Stimulated activated CD4-positive, alpha-beta T cell treated with anti-CD3 and anti-CD28 coated beads, Interleukin-4, amount 100 ng/mL, for 48 hours (primary cell): ENCODE results near the gene FLG2.

ENCODE experiments used
- DNase-seq, 2 donors: peaks; one replicate each; pipeline ENCODE4 v3.0.0-alpha.2; 2020; ENCODE audit warnings: low read depth in 2 of 2

FLG2 gene

GRCh38 chr1:152359906-152360305 is at the start of gene FLG2:
Gene FLG2 (minus strand): TSS chr1:152360006. CDS start chr1:152358884, 1,122 bp downstream.
- no peak for DNase-seq

- DNase-seq = no peak
These were observed 48.9 kb upstream of the FLG2 start for GRCh38 chr1:152408664-152409063.

DNA sequence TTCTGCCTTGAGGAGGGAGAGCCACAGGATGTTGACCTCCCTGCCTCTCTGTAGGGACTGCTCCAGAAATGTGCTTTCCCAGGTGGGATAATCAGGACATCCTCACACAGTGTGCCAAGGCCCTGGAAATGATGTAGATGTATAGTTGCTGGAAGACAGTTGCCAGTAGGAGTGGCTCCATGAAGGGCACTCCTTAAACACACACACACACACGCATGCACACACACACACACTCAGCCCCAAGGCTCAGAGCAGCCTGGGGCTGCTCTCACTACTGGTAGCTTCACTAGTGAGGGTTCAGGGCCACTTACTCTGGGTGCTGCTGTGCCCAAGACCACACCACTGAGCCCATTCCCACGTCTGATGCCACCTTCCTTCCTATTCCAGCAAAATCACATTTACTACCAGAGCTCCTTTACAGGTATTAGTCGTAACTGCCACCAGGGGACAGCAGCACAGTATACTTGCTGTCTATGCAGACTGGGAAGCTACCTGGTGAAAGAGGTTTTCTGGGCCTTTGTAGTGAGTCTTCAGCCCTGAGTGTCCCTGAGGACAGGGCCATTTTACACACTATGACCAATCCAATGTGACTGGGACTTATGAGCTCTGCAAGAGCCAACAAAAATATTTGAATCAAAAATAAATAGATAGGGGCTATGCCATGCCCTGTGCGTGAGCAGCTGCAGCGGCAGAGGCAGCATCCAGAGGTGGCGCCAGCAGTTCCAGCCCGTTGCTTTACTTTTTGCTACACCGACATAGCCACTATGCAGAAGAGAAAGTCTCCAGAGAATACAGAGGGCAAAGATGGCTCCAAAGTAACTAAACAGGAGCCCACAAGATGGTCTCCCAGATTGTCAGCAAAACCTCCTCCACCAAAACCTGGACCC is 39.2 kb upstream of the FLG2 start:
- peak in 1 of 2 donors; percentile 6 for DNase-seq

GRCh38 chr1:152397474-152397873 is 37.7 kb upstream of the FLG2 start:
- DNase-seq = no peak

GRCh38 chr1:152394151-152394550 is 34.3 kb upstream of the FLG2 start:
- DNase-seq = no peak

DNA sequence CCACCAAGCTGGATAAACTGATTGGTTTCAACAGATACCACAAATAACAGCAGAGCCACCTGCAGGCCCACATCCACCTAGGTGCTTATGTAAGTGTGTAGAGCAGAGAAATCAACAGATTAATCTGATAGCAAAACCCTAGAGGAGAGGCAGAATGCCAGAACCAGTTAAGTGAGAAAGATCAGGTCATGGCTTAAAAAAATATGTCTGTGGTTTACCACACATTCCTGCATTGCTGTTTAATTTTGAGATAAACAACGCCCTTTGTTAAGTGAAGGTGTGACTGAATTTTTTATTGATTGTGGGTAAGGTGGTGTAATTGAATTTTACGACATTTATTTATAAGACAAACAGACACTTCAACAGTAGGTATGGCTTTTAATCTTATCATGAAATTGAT is 33.1 kb upstream of the FLG2 start:
- no peak for DNase-seq

DNA sequence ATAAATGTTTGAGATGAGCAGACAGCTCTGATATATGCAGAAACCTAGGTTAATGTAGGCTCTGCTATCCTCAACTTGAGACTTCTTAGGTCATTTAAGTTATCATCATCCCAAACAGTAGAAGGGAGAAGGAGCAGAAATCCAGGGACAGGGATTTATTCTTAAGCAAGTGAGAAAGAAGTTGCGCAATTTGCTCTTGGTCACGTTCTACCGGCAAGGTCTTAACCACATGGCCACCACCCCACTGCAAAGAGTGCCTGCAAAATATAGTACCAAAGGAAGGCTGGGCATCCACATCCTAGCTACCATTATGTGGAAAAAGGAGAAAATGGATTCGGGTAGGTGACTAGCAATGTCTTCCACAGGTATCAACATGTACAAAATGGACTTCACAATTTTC is 29.1 kb upstream of the FLG2 start:
- DNase-seq = no peak

GRCh38 chr1:152386940-152387339 is 27.1 kb upstream of the FLG2 start:
- no peak for DNase-seq

DNA sequence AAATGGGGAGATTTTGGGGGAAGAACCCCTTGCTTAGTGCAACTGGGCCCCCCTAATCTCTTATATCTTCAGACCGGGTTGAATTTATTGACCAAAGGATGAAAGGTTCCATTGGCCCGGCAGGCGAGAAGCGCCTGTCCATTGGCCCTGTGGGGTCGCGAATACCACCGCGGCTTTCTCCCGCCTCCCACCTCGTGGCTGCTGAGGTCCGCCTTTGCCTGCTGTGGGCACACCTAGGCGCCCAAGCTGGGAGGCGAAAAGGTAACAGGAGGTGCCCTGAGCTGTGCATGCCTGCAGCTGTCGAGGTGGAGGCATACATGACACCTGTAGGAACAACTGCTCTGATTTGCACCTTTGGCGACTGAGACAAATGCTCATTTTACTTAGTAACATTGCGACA is 21.1 kb upstream of the FLG2 start:
- DNase-seq = no peak

DNA sequence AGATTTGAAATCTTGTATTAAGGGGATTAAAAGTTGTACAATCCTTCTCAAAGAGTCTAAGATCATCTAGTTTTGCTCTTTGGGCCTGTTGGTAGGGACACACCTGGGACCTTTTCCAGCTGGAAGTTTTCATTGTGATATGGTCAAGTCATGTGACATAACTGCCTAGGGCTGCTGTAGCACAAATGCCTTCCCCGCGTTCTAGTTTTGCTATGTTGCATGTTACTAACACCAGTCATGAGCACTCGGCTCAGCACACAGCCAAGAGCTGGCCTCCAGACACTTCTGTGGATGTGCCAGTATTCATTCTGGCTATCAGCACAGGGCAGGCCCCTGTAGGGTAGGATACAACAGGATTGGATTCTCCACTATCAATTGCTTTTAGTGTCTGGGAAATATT is 14.6 kb upstream of the FLG2 start:
- DNase-seq = no peak

GRCh38 chr1:152372672-152373071 is 12.9 kb upstream of the FLG2 start:
- no peak for DNase-seq

GRCh38 chr1:152367436-152367835 is 7.6 kb upstream of the FLG2 start:
- DNase-seq = no peak

GRCh38 chr1:152356736-152357135 is 3.1 kb downstream of the FLG2 start:
- DNase-seq = no peak

DNA sequence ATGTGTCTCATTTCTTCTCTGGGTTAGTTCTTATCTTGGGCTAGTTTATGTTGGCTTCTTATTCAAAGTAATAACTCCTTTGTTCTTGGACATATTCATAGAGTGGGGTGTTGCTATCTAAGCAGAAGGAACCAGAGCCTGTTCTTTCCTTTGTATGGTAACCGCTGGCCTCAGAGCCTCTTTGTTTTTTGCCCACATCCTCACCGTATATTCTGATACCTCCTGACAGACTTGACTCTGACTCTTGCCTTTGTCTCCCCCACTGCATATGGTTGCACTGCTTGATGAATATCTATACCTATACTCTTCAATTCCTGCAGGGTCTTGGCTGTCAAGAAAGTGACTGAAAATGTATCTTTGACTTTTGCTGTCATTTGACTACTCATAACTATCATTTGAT is 10.2 kb downstream of the FLG2 start:
- DNase-seq = no peak

DNA sequence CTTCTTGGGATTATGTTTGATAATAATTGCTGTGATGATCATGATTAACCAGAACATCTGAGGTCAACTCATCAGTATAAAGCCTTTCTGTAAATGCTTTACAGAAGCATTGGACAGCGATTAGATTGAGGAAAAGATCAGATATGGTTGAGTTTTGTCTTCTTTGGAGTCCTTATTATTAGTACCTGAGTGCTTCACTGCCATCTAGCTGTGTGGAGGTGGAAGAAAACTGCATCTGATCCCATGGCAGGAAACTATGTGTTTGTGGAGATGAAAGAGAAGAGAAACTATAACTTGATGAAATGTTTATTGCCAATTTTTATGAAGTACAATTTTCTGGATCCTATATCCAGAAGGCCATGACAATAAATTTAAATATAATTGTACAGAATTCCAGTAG is 11.4 kb downstream of the FLG2 start:
- DNase-seq = no peak

DNA sequence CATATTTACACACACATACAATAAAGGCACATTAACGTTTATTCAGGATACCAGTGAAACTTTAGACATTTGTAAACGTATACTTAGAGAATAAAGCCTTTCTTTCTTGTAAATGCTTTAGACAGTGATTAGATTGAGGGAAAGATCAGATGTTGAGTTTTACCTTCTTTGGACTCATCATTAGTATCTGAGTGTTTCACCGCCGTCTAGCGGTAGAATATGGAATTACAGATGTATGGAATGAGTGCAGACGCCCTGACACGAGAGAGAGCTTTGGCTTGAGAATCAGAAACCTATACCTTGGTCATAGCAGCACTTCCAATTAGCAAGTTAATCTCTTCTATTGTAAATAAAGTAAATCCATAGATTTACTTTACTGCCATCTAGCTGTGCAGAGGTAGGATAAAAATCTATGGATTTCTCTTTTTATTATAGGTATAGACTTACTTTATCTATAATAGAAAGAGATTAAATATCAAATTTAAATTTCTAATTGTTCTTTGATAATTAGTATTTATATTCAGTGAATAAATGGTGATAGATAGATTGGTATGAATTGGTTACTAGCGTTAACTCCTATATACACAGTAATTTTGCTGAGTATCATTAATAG is 12.6 kb downstream of the FLG2 start:
- peak; percentile 7 to 26 for DNase-seq

GRCh38 chr1:152344438-152344837 is 15.4 kb downstream of the FLG2 start:
- DNase-seq = no peak

DNA sequence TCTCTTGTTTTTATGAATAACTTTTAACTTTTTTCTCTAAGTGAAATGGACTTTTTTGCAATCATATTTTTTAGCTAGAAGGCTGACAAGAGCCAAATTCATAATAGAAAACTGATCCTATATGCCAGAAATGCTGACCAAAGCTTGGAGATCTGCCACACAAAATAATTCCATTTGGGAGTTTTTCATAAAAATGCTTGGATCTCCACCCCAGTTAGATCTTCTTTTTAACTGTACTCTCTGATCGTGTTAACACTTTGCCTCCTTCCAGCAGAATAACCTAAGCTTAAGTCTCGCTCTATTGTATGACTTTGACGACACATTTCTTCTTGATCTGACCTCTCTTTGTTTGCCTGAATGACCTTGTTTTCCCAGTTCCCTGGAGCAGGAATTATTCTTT is 16.8 kb downstream of the FLG2 start:
- DNase-seq = no peak

GRCh38 chr1:152335399-152335798 is 24.4 kb downstream of the FLG2 start:
- no peak for DNase-seq

GRCh38 chr1:152328801-152329391 is 30.9 kb downstream of the FLG2 start:
- DNase-seq = no peak

- no peak for DNase-seq
These were observed 34.7 kb downstream of the FLG2 start, which contains the start of gene FLG for GRCh38 chr1:152325111-152325510. Gene FLG (minus strand): TSS chr1:152325239. CDS start chr1:152315456, 9,783 bp downstream.

DNA sequence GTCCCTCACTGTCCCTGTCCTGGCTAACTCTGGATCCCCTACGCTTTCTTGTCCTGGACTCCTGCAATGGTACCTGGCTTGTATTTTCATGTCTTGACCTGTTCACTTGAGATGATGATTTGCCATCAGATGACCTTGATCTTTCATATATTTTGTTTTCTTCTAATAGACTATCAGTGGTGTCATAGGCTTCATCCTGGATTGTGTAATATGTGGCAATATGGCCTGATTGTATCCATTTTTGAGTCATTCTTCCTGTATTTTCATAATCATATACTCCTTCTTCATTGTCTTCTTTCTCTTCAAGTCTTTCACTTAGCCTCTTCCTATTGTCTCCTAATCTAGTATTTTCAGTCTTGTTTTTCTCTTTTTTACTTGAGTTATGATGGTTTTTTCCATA is 45.8 kb downstream of the FLG2 start:
- no peak for DNase-seq

DNA sequence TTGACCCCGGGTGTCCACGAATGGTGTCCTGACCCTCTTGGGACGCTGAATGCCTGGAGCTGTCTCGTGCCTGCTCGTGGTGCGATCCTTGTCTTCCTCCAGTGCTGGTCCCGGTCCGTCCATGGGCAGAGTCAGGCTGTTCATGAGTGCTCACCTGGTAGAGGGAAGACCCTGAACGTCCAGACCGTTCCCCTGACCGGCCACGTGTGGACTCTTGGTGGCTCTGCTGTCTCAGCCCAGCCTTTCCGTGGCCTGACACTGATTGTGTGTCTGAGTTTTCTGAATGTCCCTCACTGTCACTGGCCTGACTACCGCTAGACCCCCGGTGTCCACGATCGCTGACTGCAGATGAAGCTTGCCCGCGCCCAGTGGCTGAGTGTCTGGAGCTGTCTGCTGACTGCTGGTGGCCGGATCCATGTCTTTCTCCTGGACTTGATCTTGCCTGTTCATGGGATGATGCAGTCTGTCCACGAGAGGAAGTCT is 46.4 kb downstream of the FLG2 start:
- no peak for DNase-seq
